IgD-negative memory B cell (primary cell): ENCODE measurements around the gene CCT6A. TPM values are rescaled to one million over a fixed set of nuclear protein-coding genes. Genes with fewer than 3 reads are reported as not detected.
"Not testable (repeated sequence)": the region's sequence is repeated elsewhere in the genome, so short reads cannot be mapped to it uniquely, and the experiment has no call there.

Experiments used
- H3K27ac Mint-ChIP-seq, 3 donors: one replicate each; pipeline ENCODE4 v1.8.0; 2020 to 2022; ENCODE audit warnings: mild to moderate bottlenecking in 3 of 3, mixed read lengths in 3 of 3, moderate library complexity in 1 of 3
- H3K27me3 Mint-ChIP-seq: one replicate; pipeline ENCODE4 v1.8.0; 2021; ENCODE audit warnings: mixed read lengths
- H3K36me3 Mint-ChIP-seq: one replicate; pipeline ENCODE4 v1.8.0; 2020; ENCODE audit warnings: mild to moderate bottlenecking, mixed read lengths
- H3K4me1 Mint-ChIP-seq, 3 donors: one replicate each; pipeline ENCODE4 v1.8.0; 2020 to 2022; ENCODE audit warnings: mixed read lengths in 3 of 3, mild to moderate bottlenecking in 1 of 3
- H3K4me3 Mint-ChIP-seq, 4 donors: one replicate each; pipeline ENCODE4 v1.8.0; 2020 to 2022; ENCODE audit warnings: mild to moderate bottlenecking in 4 of 4, mixed read lengths in 4 of 4, moderate library complexity in 3 of 4
- H3K9me3 Mint-ChIP-seq, 3 donors: one replicate each; pipeline ENCODE4 v1.8.0; 2020 to 2021; ENCODE audit warnings: mixed read lengths in 3 of 3, mild to moderate bottlenecking in 1 of 3
- polyA plus RNA-seq: library from polyadenylated mRNA; unstranded; fragments of 300-500 nt; fragmentation: Illumina TruSeq; gene quantifications from one replicate; pipeline ENCODE4 v1.2.3, GENCODE V29; 2021

Gene CCT6A
- 81.6 TPM for polyA plus RNA-seq

- Mint-ChIP-seq H3K27me3 (no peaks in the 10 kb centered on the region), H3K4me1 (peaks cover 20 to 27% (median 20%) of the 10 kb centered on the region in 3 donors)
These were observed at the start of gene CCT6A, which contains the start of gene PSPH for GRCh38 chr7:56051339-56052191. Gene CCT6A (plus strand): TSS chr7:56051765. CDS start chr7:56051849, 84 bp downstream. Gene PSPH (minus strand): TSS chr7:56051444. CDS start chr7:56021212, 30,232 bp downstream.

GRCh38 chr7:56003749-56004148 is 47.8 kb upstream of the CCT6A start:
- Mint-ChIP-seq H3K36me3 (no peaks in the 10 kb centered on the region), H3K9me3 (peaks cover 0 to 2% (median 0%) of the 10 kb centered on the region in 3 donors), H3K4me1 (no peaks in the 10 kb centered on the region), H3K27me3 (no peaks in the 10 kb centered on the region), H3K27ac (no peak overlapping the region), H3K4me3 (no peak overlapping the region)

More at GRCh38 chr7:56051339-56052191, at the start of gene CCT6A, which contains the start of gene PSPH:
- H3K9me3 Mint-ChIP-seq: no peaks in the 10 kb centered on the region
- peak within 1 kb of the TSS; percentile 88 to 97 (median 96) for H3K4me3 Mint-ChIP-seq
- peak within 1 kb of the TSS; percentile 64 to 95 (median 94) for H3K27ac Mint-ChIP-seq
- no peaks in the 10 kb centered on the region for H3K36me3 Mint-ChIP-seq

DNA sequence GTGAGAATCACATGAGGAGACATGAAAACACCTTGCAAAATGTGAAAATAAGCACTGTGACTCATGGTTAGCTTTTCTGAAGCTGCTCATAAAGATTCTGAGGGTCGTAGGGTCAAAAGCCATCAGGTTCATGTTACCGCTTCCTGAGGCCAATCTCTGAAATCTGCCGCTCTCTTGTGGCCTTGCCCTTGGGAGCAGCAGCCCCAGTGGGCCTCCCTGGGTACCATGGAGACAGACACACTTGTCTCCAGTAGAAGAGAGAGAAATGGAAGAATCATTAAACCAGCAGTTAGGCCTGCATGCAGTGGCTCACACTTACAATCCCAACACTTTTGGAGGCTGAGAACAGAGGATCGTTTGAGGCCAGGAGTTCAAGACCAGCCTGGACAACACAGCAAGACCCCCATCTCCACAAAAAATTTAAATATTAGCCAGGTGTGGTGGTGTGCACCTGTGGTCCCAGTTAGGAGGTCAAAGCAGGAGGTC is 44.4 kb upstream of the CCT6A start:
- Mint-ChIP-seq H3K27me3 (no peaks in the 10 kb centered on the region), H3K36me3 (no peaks in the 10 kb centered on the region), H3K9me3 (no peaks in the 10 kb centered on the region), H3K4me1 (no peaks in the 10 kb centered on the region), H3K4me3 (no peak overlapping the region), H3K27ac (no peak overlapping the region)

DNA sequence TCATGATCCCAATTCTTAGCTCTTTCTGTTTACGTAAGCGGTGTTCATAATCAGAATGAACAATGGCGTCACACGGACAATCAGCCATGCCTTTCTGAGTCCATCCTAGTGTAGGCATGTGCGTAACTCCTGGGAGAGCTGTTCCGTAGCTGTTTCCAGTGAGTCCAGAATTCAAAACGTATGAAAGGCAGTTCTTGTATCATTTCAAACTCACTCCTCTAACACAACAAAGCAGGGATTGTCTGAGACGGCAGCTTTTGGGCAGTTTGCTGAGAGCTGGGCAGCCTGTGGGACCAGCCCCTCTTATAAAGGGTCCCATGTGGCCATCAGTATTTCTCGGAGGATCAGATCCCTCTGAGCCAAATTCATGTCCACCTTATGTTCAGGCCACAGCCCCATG is 43.7 kb upstream of the CCT6A start:
- Mint-ChIP-seq H3K36me3 (no peaks in the 10 kb centered on the region), H3K27me3 (no peaks in the 10 kb centered on the region), H3K4me1 (no peaks in the 10 kb centered on the region), H3K9me3 (no peaks in the 10 kb centered on the region), H3K27ac (peak overlapping the region in 1 of 3 donors; percentile 19), H3K4me3 (no peak overlapping the region)

DNA sequence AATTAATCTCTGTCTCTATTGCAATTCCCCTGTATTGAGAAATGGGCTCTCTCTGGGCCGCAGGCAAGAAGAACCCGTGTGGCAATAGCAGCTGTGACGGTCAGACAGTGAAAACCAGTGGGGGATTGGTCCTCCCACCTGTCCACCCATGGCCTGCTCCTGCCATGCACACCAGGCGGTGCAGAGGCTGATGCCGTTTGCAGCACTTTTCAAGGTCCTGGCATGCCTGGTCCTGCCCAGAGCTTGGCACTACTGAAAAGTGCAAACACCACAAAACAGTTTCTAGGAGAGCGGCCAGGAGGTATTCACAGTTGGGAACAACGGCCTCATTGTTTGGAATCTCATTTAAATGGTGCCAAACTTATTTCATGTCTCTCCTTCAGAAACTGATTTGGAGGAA is 41.9 kb upstream of the CCT6A start:
- H3K36me3 Mint-ChIP-seq: peaks cover 3% of the 10 kb centered on the region

DNA sequence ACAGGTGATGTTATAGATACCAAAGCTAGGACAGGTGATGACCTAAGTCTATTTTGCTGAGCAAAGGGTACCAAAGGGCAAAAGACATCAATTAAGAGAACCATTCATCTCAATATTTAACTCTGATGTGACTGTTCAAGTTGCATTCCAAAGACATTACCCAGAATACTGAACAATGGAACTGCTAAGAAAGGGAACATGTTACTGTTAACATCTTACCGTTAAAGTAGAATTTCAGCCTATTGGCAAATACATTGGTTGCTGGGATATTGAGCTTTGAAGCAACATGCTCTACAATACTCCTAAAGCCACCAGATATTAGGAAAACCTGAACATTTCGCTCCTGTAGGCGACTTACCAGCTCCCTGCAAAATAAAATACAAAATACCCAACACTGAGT is 34.5 kb upstream of the CCT6A start:
- H3K27ac Mint-ChIP-seq, H3K4me1 Mint-ChIP-seq, H3K4me3 Mint-ChIP-seq, H3K36me3 Mint-ChIP-seq, H3K27me3 Mint-ChIP-seq, H3K9me3 Mint-ChIP-seq: not testable (repeated sequence)

More for the DNA sequence above, 41.9 kb upstream of the CCT6A start:
- Mint-ChIP-seq H3K4me1 (no peaks in the 10 kb centered on the region), H3K4me3 (no peak overlapping the region), H3K27ac (no peak overlapping the region), H3K9me3 (no peaks in the 10 kb centered on the region), H3K27me3 (no peaks in the 10 kb centered on the region)

DNA sequence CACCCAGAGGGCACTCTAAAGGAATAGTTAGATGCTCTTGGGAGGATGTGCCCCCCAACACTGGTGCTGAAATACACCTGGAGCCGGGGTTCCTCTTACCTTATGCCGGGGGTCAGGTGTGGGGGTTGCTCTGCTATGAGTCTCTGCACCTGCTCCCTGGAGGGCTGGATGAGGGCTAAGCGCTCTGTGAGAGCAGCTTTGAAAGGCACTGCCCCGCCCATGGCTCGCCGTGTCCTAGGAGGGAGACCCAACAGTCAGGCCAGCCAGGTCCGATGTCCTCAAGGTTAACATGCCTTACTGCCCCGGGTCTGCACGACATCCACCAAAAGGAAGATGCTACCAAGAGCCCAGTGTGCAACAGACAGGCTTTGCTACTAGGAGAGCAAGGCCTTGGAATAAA is 32.1 kb upstream of the CCT6A start:
- no peaks in the 10 kb centered on the region for H3K27me3 Mint-ChIP-seq
- H3K36me3 Mint-ChIP-seq: peaks cover 4% of the 10 kb centered on the region
- no peak overlapping the region for H3K4me3 Mint-ChIP-seq
- no peak overlapping the region for H3K27ac Mint-ChIP-seq
- H3K9me3 Mint-ChIP-seq: no peaks in the 10 kb centered on the region
- peaks cover 0 to 3% (median 0%) of the 10 kb centered on the region in 3 donors for H3K4me1 Mint-ChIP-seq

- Mint-ChIP-seq H3K4me1 (peaks cover 0 to 3% (median 0%) of the 10 kb centered on the region in 3 donors), H3K9me3 (no peaks in the 10 kb centered on the region), H3K4me3 (no peak overlapping the region), H3K36me3 (peaks cover 5% of the 10 kb centered on the region), H3K27me3 (no peaks in the 10 kb centered on the region), H3K27ac (no peak overlapping the region)
These were observed 28.1 kb upstream of the CCT6A start for GRCh38 chr7:56023500-56023899.

GRCh38 chr7:56026538-56026937 is 25.0 kb upstream of the CCT6A start:
- H3K4me3 Mint-ChIP-seq: no peak overlapping the region
- no peak overlapping the region for H3K27ac Mint-ChIP-seq
- H3K27me3 Mint-ChIP-seq: no peaks in the 10 kb centered on the region
- no peaks in the 10 kb centered on the region for H3K9me3 Mint-ChIP-seq
- no peaks in the 10 kb centered on the region for H3K4me1 Mint-ChIP-seq
- peaks cover 4% of the 10 kb centered on the region for H3K36me3 Mint-ChIP-seq

DNA sequence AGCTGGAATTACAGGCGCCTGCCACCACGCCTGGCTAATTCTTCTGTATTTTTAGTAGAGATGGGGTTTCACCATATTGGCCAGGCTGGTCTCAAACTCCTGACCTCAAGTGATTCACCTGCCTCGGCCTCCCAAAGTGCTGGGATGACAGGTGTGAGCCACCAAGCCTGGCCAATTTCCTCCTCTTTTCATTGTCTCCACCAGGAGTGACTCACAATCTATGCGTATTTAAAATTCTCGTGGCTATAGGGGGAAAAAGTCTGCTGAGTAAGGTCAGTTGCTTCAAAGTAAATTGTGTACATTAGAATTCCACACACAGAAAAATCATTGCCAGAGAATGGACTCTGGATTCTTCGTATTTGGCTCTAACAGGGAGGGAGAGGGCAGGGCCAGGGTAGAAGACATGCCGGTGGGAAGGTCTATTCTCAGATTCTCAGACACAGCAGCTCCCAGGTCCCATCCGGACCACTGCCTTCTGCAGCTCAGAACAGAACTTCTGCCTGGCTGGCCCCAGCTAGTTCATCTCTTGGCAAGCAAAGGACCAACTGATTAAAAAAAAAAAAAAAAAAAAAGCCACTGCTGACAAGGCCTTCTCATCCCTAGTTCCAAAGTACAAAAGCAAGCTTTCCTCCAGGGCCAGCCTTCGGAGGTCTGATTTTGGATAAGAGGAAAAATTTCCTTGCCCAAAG is 22.5 kb upstream of the CCT6A start:
- Mint-ChIP-seq H3K4me3 (no peak overlapping the region), H3K4me1 (peaks cover 0 to 5% (median 4%) of the 10 kb centered on the region in 3 donors), H3K27me3 (no peaks in the 10 kb centered on the region), H3K9me3 (no peaks in the 10 kb centered on the region), H3K27ac (no peak overlapping the region), H3K36me3 (peaks cover 4% of the 10 kb centered on the region)

DNA sequence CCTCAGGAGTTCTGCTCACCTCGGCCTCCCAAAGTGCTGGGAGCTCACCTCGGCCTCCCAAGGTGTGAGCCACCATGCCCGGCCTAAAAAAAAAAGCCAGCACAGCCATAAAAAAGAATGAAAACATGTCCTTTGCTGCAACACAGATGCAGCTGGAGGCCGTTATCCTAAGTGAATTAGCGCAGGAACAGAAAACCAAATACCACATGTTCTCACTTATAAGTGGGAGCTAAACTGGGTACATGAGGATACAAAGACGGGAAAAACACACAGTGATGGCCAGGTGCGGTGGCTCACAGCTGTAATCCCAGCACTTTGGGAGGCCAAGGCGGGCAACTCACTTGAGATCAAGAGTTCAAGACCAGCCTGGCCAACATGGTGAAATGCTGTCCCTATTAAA is 21.2 kb upstream of the CCT6A start:
- Mint-ChIP-seq H3K36me3 (peaks cover 4% of the 10 kb centered on the region), H3K27ac (no peak overlapping the region), H3K4me3 (no peak overlapping the region), H3K9me3 (no peaks in the 10 kb centered on the region), H3K4me1 (peaks cover 0 to 5% (median 4%) of the 10 kb centered on the region in 3 donors), H3K27me3 (no peaks in the 10 kb centered on the region)

DNA sequence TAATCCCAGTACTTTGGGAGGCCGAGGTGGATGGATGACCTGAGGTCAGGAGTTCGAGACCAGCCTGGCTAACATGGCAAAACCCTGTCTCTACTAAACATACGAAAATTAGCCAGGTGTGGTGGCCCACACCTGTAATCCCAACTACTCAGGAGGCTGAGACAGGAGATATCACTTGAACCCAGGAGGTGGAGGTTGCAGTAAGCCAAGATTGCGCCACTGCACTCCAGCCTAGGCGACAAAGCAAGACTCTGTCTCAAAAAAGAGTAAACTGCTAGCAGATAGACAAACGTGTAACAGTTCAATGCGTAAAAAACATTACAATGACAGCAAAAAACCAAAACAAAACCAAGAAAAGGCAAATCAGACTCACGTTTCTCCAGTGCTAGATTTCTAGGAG is 20.0 kb upstream of the CCT6A start:
- not testable (repeated sequence) for H3K27me3 Mint-ChIP-seq, H3K36me3 Mint-ChIP-seq, H3K27ac Mint-ChIP-seq, H3K9me3 Mint-ChIP-seq, H3K4me1 Mint-ChIP-seq
- peak overlapping the region in 1 of 4 donors; percentile 59 for H3K4me3 Mint-ChIP-seq

DNA sequence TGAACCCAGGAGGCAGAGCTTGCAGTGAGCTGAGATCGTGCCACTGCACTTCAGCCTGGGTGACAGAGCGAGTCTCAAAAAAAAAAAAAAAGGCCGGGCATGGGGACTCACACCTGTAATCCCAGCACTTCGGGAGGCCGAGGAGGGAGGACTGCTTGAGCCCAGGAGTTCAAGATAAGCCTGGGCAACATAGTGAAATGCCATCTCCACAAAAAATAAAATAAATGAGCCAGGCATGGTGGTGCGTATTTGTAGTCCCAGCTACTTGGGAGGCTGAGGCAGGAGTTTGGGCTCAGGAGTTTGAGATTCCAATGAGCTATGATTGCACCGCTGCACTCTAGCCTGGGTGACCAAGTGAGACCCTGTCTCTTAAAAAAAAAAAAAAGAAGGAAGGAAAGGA is 19.0 kb upstream of the CCT6A start:
- not testable (repeated sequence) for H3K27ac Mint-ChIP-seq, H3K27me3 Mint-ChIP-seq, H3K36me3 Mint-ChIP-seq, H3K9me3 Mint-ChIP-seq, H3K4me1 Mint-ChIP-seq
- H3K4me3 Mint-ChIP-seq: peak overlapping the region in 1 of 4 donors; percentile 59

GRCh38 chr7:56033671-56034432 is 17.7 kb upstream of the CCT6A start:
- Mint-ChIP-seq H3K27me3 (no peaks in the 10 kb centered on the region), H3K4me3 (peak overlapping the region; percentile 75 to 95 (median 88)), H3K36me3 (peaks cover 2% of the 10 kb centered on the region), H3K9me3 (no peaks in the 10 kb centered on the region), H3K27ac (peak overlapping the region in 1 of 3 donors; percentile 91), H3K4me1 (peaks cover 0 to 5% (median 4%) of the 10 kb centered on the region in 3 donors)

DNA sequence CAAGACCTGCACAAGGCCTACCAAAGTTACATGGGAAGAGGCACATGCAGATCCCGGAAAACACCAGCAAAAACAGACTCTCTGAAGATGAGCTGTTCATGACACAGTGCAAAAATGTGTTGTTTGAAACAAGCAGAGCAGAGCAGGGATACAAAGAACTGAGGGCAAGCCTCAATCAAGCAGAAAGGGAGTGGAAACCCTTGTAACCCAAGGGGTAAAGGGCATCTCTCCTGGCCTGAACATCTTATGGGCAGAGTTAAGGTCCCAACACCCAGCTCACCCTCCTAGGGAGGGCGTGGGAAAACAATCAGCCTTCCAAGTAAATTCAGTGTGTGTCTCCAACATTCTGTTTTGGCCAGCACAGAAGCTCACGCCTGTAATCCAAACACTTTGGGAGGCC is 10.8 kb upstream of the CCT6A start:
- Mint-ChIP-seq H3K4me1 (peaks cover 0 to 3% (median 0%) of the 10 kb centered on the region in 3 donors), H3K27me3 (no peaks in the 10 kb centered on the region), H3K27ac (no peak overlapping the region)

More for the DNA sequence above, 10.8 kb upstream of the CCT6A start:
- Mint-ChIP-seq H3K9me3 (no peaks in the 10 kb centered on the region), H3K4me3 (no peak overlapping the region), H3K36me3 (peaks cover 3% of the 10 kb centered on the region)
